Fibroblast of skin of abdomen (primary cell): ENCODE data around the gene CYP26A1.

Source experiments
- DNase-seq: peaks from one replicate; pipeline ENCODE4 v3.0.0-alpha.2; 2013

Gene CYP26A1

GRCh38 chr10:93064874-93065660 lies 8.6 kb upstream of the CYP26A1 start:
- no peak for DNase-seq

GRCh38 chr10:93065675-93066543 lies 7.8 kb upstream of the CYP26A1 start:
- no peak for DNase-seq

- DNase-seq, result no peak
Observed at GRCh38 chr10:93066544-93066913, 7.2 kb upstream of the CYP26A1 start.

- DNase-seq, result no peak
Observed at GRCh38 chr10:93067443-93068365, 6.0 kb upstream of the CYP26A1 start.

DNA sequence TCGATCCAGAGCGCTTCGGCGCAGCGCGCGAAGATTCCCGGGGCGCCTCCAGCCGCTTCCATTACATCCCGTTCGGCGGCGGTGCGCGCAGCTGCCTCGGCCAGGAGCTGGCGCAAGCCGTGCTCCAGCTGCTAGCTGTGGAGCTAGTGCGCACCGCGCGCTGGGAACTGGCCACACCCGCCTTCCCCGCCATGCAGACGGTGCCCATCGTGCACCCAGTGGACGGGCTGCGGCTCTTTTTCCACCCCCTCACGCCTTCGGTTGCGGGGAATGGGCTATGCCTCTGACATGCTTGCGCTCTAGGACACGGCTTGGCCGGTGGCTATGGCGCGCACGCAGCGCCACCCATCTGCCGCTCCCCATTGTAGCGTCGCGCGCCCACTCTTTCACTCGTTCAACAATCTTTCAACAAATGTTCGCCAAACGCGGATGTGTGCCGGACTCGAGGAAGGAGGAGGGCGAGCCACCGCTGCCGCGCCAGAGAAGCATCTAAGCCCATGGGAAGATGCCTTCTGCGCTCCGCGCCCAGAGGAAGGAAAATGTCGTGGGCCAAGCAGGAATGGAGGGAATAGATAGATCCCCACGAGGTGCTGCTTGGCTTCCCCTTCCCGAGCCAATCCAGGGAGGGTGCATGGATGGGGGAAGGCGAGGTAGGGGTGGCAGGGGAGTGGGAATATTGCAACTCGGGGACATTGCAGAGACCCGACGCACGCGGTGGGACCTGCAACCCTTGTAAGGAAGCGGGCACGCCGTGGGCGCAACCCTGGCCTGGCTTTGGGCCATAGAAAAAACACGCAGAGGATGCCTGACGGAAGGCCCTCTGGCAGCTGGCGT lies 5.1 kb upstream of the CYP26A1 start:
- peak; percentile 33 for DNase-seq

- DNase-seq, result no peak
Observed at GRCh38 chr10:93069245-93069561, 4.5 kb upstream of the CYP26A1 start.

- no peak for DNase-seq
Observed at GRCh38 chr10:93070378-93071176, 3.1 kb upstream of the CYP26A1 start.

- DNase-seq, result no peak
Observed at GRCh38 chr10:93071177-93071472, 2.6 kb upstream of the CYP26A1 start.

GRCh38 chr10:93071674-93072224 lies 1.9 kb upstream of the CYP26A1 start:
- DNase-seq, result no peak

GRCh38 chr10:93072225-93072712 lies 1.4 kb upstream of the CYP26A1 start:
- no peak for DNase-seq

DNA sequence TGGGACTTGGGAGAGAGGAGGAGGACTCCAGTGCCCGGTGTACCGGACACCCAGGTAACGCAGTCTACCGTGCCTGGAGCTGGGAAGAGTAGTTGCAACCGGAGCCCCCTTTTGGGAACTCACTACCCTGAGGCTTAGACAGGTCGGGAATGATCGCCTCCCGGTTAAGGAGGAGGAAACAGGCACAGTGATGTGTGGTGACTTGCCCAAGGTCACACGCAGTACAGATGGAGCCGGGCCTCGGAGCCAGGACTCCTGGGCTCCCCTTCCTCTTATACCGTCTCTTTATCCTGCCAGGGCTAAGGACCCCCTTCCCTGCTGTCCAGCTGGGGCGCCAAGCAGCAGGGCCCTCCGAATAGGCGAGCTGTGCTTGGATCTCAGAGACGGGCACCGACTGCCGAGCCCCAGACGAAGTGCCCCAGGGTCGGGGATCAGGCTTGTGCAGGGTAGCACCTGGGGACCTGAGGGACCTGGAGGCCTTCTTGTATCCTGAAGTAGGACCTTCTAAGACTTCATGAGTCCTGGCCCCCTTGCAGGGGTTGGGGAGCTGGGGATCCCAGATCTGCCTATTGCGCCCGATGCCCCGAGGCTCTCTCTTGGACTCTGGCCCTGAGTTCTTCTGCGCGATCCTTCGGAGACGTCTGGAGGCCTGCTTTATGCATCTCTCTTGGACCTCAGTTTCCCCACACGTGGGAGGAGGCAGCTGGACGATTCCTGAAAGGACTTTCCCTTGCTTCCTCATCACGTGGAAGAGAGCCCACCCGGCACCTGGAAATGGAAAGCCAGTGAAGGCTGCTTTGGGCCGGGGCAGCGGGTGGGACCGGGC lies 767 bp upstream of the CYP26A1 start:
- DNase-seq, result no peak

- no peak for DNase-seq
Observed at GRCh38 chr10:93074147-93074596, 479 bp downstream of the CYP26A1 start.

- no peak for DNase-seq
Observed at GRCh38 chr10:93074597-93075368, 1.1 kb downstream of the CYP26A1 start.

- no peak for DNase-seq
Observed at GRCh38 chr10:93075369-93076221, 1.9 kb downstream of the CYP26A1 start.

DNA sequence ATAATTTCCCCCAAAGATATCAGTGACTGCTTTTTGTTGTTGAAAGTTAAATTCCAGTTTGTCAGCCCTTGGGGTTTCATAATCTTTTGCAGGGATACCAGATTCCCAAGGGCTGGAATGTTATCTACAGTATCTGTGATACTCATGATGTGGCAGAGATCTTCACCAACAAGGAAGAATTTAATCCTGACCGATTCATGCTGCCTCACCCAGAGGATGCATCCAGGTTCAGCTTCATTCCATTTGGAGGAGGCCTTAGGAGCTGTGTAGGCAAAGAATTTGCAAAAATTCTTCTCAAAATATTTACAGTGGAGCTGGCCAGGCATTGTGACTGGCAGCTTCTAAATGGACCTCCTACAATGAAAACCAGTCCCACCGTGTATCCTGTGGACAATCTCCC lies 3.2 kb downstream of the CYP26A1 start:
- no peak for DNase-seq

DNA sequence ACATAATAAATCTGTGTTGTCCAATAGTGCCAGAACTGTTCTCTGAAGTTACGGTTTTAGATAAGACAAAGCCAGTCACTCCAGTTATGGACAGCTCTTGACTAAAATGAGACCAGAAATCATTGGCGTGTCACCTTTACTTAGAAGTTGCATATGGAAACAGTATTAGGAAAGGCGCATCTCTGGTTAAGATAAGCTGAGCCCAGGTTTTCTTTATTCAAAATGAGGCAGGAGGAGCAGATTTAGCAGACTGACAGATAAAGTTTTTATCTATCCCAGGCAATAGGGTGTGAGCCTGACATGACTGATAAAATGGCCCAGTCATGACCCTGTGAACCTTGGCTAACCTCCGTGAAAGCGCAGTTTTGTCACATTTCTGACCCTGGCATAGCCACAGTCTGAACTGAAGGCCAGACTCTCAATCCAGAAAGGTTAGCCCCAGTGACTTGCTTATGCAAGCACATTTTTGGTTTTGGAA lies 4.2 kb downstream of the CYP26A1 start:
- no peak for DNase-seq

GRCh38 chr10:93079663-93080349 lies 6.1 kb downstream of the CYP26A1 start:
- no peak for DNase-seq
